22Rv1 (cell line): Measurements from ENCODE around the gene ABCA13.

ENCODE experiments used
- H3K27ac ChIP-seq: fragments of 450-650 bp; 2 replicates; pipeline ENCODE4 v1.5.1; 2017
- CTCF ChIP-seq: fragments of 450-650 bp; IDR thresholded peaks from 2 replicates; pipeline ENCODE4 v1.5.1; 2017; ENCODE audit warnings: mild to moderate bottlenecking
- ZFX ChIP-seq: fragments of 450-650 bp; IDR thresholded peaks from 2 replicates; pipeline ENCODE4 v1.6.1; 2017; ENCODE audit warnings: antibody characterized with exemption, borderline replicate concordance

The ABCA13 gene

GRCh38 chr7:48347230-48347825 lies 176.1 kb downstream of the ABCA13 start:
- H3K27ac ChIP-seq, result no peak overlapping the region
- TF ChIP-seq ZFX, result no peak
- TF ChIP-seq CTCF, result no peak

DNA sequence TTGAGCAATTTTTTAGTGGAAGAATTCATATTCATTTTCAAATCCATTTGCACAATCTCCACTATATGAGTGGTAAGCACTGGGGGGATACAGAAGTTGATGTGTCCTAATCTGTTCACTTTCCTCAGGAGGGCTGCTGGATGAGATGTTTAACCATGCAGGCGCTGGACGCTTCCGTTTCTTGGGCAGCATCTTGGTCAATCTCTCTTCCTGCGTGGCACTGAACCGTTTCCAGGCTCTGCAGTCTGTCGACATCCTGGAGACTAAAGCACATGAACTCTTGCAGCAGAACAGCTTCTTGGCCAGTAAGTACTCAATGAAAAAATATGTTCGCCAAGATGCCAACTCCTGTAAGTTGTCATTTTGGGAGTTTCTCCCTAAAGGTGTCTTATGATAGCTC lies 179.3 kb downstream of the ABCA13 start:
- TF ChIP-seq ZFX (no peak), CTCF (no peak)
- H3K27ac ChIP-seq, result no peak overlapping the region

GRCh38 chr7:48351900-48352299 lies 180.6 kb downstream of the ABCA13 start:
- H3K27ac ChIP-seq, result no peak overlapping the region
- TF ChIP-seq ZFX (no peak), CTCF (no peak)

GRCh38 chr7:48355346-48355745 lies 184.1 kb downstream of the ABCA13 start:
- no peak overlapping the region for H3K27ac ChIP-seq
- TF ChIP-seq ZFX (no peak), CTCF (no peak)

DNA sequence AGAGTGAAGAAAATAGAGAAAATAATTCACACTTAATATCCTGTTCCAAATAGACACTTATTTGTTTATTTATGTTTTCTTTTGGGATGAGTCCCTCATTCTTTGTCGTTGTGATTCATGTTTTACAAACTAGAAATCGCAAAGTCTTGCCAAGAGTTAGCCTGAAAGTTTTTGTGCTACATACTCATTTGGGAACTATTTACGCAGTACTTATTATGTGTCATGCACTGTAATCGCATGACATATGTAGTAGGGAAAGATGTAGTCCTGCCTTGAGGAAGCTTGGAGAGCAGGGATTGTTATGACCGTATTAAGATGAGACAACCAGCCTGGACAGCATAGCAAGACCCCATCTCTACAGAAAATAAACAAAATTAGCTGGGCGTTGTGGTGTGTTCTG lies 189.3 kb downstream of the ABCA13 start:
- no peak overlapping the region for H3K27ac ChIP-seq
- no peak for TF ChIP-seq ZFX
- no peak for TF ChIP-seq CTCF

GRCh38 chr7:48363174-48363573 lies 191.9 kb downstream of the ABCA13 start:
- TF ChIP-seq CTCF (no peak), ZFX (no peak)
- H3K27ac ChIP-seq, result no peak overlapping the region

- no peak overlapping the region for H3K27ac ChIP-seq
- TF ChIP-seq ZFX, result no peak
- TF ChIP-seq CTCF, result no peak
Observed at GRCh38 chr7:48365010-48365409, 193.8 kb downstream of the ABCA13 start.
